T-helper 2 cell treated with Interferon-gamma antibody and Interleukin-4, amounts not matched to agents 100 ng/mL and 5 ng/mL, for 36 hours (primary cell): ENCODE data around the gene DNAH14. TPM values are rescaled to one million over a fixed set of nuclear protein-coding genes. Genes with fewer than 3 reads are reported as not detected.

Experiments used
- intact Hi-C: fragments of 100-400 bp; cut with micrococcal nuclease; formaldehyde crosslinking; loops from one replicate; pipeline ENCODE4 v1.15.1; 2023
- total RNA-seq: library from RNA; stranded (reverse); gene quantifications from 2 replicates; pipeline ENCODE4 v1.2.3, GENCODE V29; 2022

The DNAH14 gene
- total RNA-seq, 1 donor from 2014 or later: 1.6 TPM

- intact Hi-C loops: no loop called here
Measured at GRCh38 chr1:225448146-225448805, 518.8 kb downstream of the DNAH14 start.
